Muscle of leg (tissue), 11 donors: ENCODE measurements around the gene ZNF799. TPM values are rescaled to one million over a fixed set of nuclear protein-coding genes. Genes with fewer than 3 reads are reported as not detected.
"Not testable (repeated sequence)": the region's sequence is repeated elsewhere in the genome, so short reads cannot be mapped to it uniquely, and the experiment has no call there.

ENCODE experiments used
- DNase-seq: peaks from one replicate; pipeline ENCODE4 v3.0.0; 2013
- H3K27ac ChIP-seq: one replicate; pipeline ENCODE4 v1.5.1; 2013; ENCODE audit warnings: mild to moderate bottlenecking, low read length, control low read depth
- H3K27me3 ChIP-seq: one replicate; pipeline ENCODE4 v1.6.1; 2013; ENCODE audit warnings: low read length; ENCODE audit not compliant: control insufficient read depth, insufficient read depth
- H3K36me3 ChIP-seq: one replicate; pipeline ENCODE4 v1.6.1; 2013; ENCODE audit warnings: low read length; ENCODE audit not compliant: control insufficient read depth, insufficient read depth
- H3K4me1 ChIP-seq: one replicate; pipeline ENCODE4 v1.6.1; 2013; ENCODE audit warnings: low read length; ENCODE audit not compliant: control insufficient read depth, insufficient read depth
- H3K4me3 ChIP-seq: one replicate; pipeline ENCODE4 v1.5.1; 2013; ENCODE audit warnings: low read length, control low read depth
- H3K9me3 ChIP-seq: replicated peaks from 2 replicates; pipeline ENCODE4 v1.6.1; 2013; ENCODE audit warnings: low read depth, low read length; ENCODE audit not compliant: control insufficient read depth
- WGBS: methylation state at CpG from one replicate; pipeline ENCODE4 v1.1.5; 2013; ENCODE audit warnings: missing lambda C conversion rate; ENCODE audit not compliant: insufficient coverage; 5-methylcytosine and 5-hydroxymethylcytosine counted together
- polyA plus RNA-seq, 8 donors: library from polyadenylated mRNA; unstranded; fragments of 120-200 nt; gene quantifications; one replicate each; pipeline versions ENCODE4 v1.2.1 to v1.2.3, GENCODE V29; 2013; ENCODE audit warnings: inconsistent platforms in 1 of 8, low replicate concordance in 1 of 8; ENCODE audit not compliant: insufficient read length in 8 of 8, insufficient read depth in 1 of 8
- total RNA-seq: library from RNA; stranded (reverse); fragments of 120-200 nt; gene quantifications from one replicate; pipeline ENCODE4 v1.2.4, GENCODE V29; 2013

Gene ZNF799
- total and polyA plus RNA-seq, 9 donors: 3.7 to 5.9 (median 4.7) TPM

- peak; percentile 49 for DNase-seq
- H3K4me3 ChIP-seq: peak overlapping the region; percentile 85
- peak overlapping the region; percentile 95 for H3K27ac ChIP-seq
- no peaks in the 10 kb centered on the region for H3K36me3 ChIP-seq
- under 1% methylated on average over 23 of the region's 28 CpGs for WGBS
- H3K9me3 ChIP-seq: no peaks in the 10 kb centered on the region
- H3K27me3 ChIP-seq: no peaks in the 10 kb centered on the region
- peaks cover 9% of the 10 kb centered on the region for H3K4me1 ChIP-seq
These were observed 36.5 kb downstream of the ZNF799 start for GRCh38 chr19:12364391-12365235.

- WGBS: 96% methylated on average over 20 of the region's 30 CpGs
- not testable (repeated sequence) for H3K9me3 ChIP-seq, DNase-seq
These were observed 38.8 kb downstream of the ZNF799 start for GRCh38 chr19:12362236-12362635.

GRCh38 chr19:12353375-12353774 is 47.7 kb downstream of the ZNF799 start:
- no peak for DNase-seq
- Histone ChIP-seq H3K4me3 (no peak overlapping the region), H3K36me3 (peaks cover 13% of the 10 kb centered on the region), H3K27ac (no peak overlapping the region), H3K4me1 (no peaks in the 10 kb centered on the region), H3K9me3 (peaks cover 50% of the 10 kb centered on the region), H3K27me3 (no peaks in the 10 kb centered on the region)
- WGBS: 92% methylated on average over 2 of the region's 4 CpGs

More at GRCh38 chr19:12362236-12362635, 38.8 kb downstream of the ZNF799 start:
- not testable (repeated sequence) for H3K36me3 ChIP-seq, H3K4me1 ChIP-seq, H3K4me3 ChIP-seq, H3K27ac ChIP-seq, H3K27me3 ChIP-seq

- no peak for DNase-seq
- peaks cover 13% of the 10 kb centered on the region for H3K36me3 ChIP-seq
These were observed 50.2 kb downstream of the ZNF799 start for GRCh38 chr19:12350890-12351197.

GRCh38 chr19:12350185-12350889 is 50.7 kb downstream of the ZNF799 start:
- H3K27me3 ChIP-seq: no peaks in the 10 kb centered on the region
- no peak for DNase-seq
- peaks cover 13% of the 10 kb centered on the region for H3K36me3 ChIP-seq
- H3K4me3 ChIP-seq: no peak overlapping the region
- peaks cover 66% of the 10 kb centered on the region for H3K9me3 ChIP-seq
- no peaks in the 10 kb centered on the region for H3K4me1 ChIP-seq
- WGBS: 95% methylated on average over 2 of the region's 8 CpGs
- H3K27ac ChIP-seq: no peak overlapping the region

More at GRCh38 chr19:12350890-12351197, 50.2 kb downstream of the ZNF799 start:
- no peak overlapping the region for H3K4me3 ChIP-seq
- no peaks in the 10 kb centered on the region for H3K27me3 ChIP-seq
- H3K27ac ChIP-seq: no peak overlapping the region
- no peaks in the 10 kb centered on the region for H3K4me1 ChIP-seq
- H3K9me3 ChIP-seq: peaks cover 66% of the 10 kb centered on the region
- no CpG with 5 or more reads among the region's 5 CpGs for WGBS

GRCh38 chr19:12346896-12347295 is 54.2 kb downstream of the ZNF799 start:
- no CpG with 5 or more reads among the region's 2 CpGs for WGBS
- DNase-seq: no peak
- Histone ChIP-seq H3K36me3 (peaks cover 13% of the 10 kb centered on the region), H3K27ac (no peak overlapping the region), H3K4me1 (no peaks in the 10 kb centered on the region), H3K9me3 (peaks cover 47% of the 10 kb centered on the region), H3K27me3 (no peaks in the 10 kb centered on the region), H3K4me3 (no peak overlapping the region)

GRCh38 chr19:12345197-12345596 is 55.9 kb downstream of the ZNF799 start:
- H3K9me3 ChIP-seq: peaks cover 33% of the 10 kb centered on the region
- no peak overlapping the region for H3K4me3 ChIP-seq
- no peak for DNase-seq
- no peaks in the 10 kb centered on the region for H3K4me1 ChIP-seq
- no peaks in the 10 kb centered on the region for H3K27me3 ChIP-seq
- H3K27ac ChIP-seq: no peak overlapping the region
- no CpG with 5 or more reads among the region's 1 CpG for WGBS
- peaks cover 1% of the 10 kb centered on the region for H3K36me3 ChIP-seq

Other genes starting within 250 kb of the ZNF799 start
- gene ZNF625, start 244.5 kb downstream of the ZNF799 start, total RNA-seq: 11.5 TPM
- 1 to 10 TPM; 3.8 to 6.1 (median 5.1) TPM for gene ZNF625, start 244.5 kb downstream of the ZNF799 start, polyA plus RNA-seq
- gene ZNF136, start 238.2 kb downstream of the ZNF799 start, total RNA-seq: 10.6 TPM
- 10 to 100 TPM in 1 of 8 donors, 1 to 10 TPM in 7; 5.6 to 10.2 (median 6.8) TPM for gene ZNF136, start 238.2 kb downstream of the ZNF799 start, polyA plus RNA-seq
- gene ZNF44, start 106.4 kb downstream of the ZNF799 start, total RNA-seq: 12.5 TPM
- 10 to 100 TPM in 1 of 8 donors, 1 to 10 TPM in 7; 6.7 to 12.2 (median 7.8) TPM for gene ZNF44, start 106.4 kb downstream of the ZNF799 start, polyA plus RNA-seq
- 4.1 TPM for gene ZNF563, start 67.6 kb downstream of the ZNF799 start, total RNA-seq
- 1 to 10 TPM; 1.7 to 3.3 (median 2.0) TPM for gene ZNF563, start 67.6 kb downstream of the ZNF799 start, polyA plus RNA-seq
- 4.7 TPM for gene ZNF442, start 35.6 kb downstream of the ZNF799 start, total RNA-seq
- 1 to 10 TPM; 1.5 to 2.8 (median 2.0) TPM for gene ZNF442, start 35.6 kb downstream of the ZNF799 start, polyA plus RNA-seq
- 5.4 TPM for gene ZNF443, start 39.8 kb upstream of the ZNF799 start, total RNA-seq
- 1 to 10 TPM; 2.5 to 4.4 (median 3.3) TPM for gene ZNF443, start 39.8 kb upstream of the ZNF799 start, polyA plus RNA-seq
- gene ZNF709, start 83.5 kb upstream of the ZNF799 start, total RNA-seq: 5.4 TPM
- gene ZNF709, start 83.5 kb upstream of the ZNF799 start, polyA plus RNA-seq: 1 to 10 TPM; 1.2 to 3.7 (median 2.4) TPM
- gene ZNF564, start 150.2 kb upstream of the ZNF799 start, total RNA-seq: 11.7 TPM
- 1 to 10 TPM; 3.9 to 5.4 (median 4.3) TPM for gene ZNF564, start 150.2 kb upstream of the ZNF799 start, polyA plus RNA-seq
- 4.8 TPM for gene ZNF490, start 209.5 kb upstream of the ZNF799 start, total RNA-seq
- 1 to 10 TPM; 1.6 to 3.9 (median 2.5) TPM for gene ZNF490, start 209.5 kb upstream of the ZNF799 start, polyA plus RNA-seq
- 12.3 TPM for gene ZNF791, start 209.6 kb upstream of the ZNF799 start, total RNA-seq
- gene ZNF791, start 209.6 kb upstream of the ZNF799 start, polyA plus RNA-seq: 10 to 100 TPM in 7 of 8 donors, 1 to 10 TPM in 1; 7.5 to 13.6 (median 11.7) TPM